ENCODE results near the gene HNRNPA2B1.

HNRNPA2B1 gene

GRCh38 chr7:26233902-26234511 lies 33.5 kb upstream of the HNRNPA2B1 start:
- H3K27ac ChIP-seq = no peak overlapping the region
- H3K4me3 ChIP-seq (ENCODE audit: low read depth, low read length) = no peak overlapping the region
- no peaks in the 10 kb centered on the region for H3K27me3 ChIP-seq (ENCODE audit: insufficient read depth, low read depth, severe bottlenecking)
- no peaks in the 10 kb centered on the region for H3K36me3 ChIP-seq
- no peaks in the 10 kb centered on the region for H3K9me3 ChIP-seq (ENCODE audit: severe bottlenecking)
- TF ChIP-seq, protein P1, sequence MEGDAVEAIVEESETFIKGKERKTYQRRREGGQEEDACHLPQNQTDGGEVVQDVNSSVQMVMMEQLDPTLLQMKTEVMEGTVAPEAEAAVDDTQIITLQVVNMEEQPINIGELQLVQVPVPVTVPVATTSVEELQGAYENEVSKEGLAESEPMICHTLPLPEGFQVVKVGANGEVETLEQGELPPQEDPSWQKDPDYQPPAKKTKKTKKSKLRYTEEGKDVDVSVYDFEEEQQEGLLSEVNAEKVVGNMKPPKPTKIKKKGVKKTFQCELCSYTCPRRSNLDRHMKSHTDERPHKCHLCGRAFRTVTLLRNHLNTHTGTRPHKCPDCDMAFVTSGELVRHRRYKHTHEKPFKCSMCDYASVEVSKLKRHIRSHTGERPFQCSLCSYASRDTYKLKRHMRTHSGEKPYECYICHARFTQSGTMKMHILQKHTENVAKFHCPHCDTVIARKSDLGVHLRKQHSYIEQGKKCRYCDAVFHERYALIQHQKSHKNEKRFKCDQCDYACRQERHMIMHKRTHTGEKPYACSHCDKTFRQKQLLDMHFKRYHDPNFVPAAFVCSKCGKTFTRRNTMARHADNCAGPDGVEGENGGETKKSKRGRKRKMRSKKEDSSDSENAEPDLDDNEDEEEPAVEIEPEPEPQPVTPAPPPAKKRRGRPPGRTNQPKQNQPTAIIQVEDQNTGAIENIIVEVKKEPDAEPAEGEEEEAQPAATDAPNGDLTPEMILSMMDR (IDR thresholded peaks at IDR 0.05; ENCODE audit: low read depth, low read length) = no peak
- DNase-seq = no peak

DNA sequence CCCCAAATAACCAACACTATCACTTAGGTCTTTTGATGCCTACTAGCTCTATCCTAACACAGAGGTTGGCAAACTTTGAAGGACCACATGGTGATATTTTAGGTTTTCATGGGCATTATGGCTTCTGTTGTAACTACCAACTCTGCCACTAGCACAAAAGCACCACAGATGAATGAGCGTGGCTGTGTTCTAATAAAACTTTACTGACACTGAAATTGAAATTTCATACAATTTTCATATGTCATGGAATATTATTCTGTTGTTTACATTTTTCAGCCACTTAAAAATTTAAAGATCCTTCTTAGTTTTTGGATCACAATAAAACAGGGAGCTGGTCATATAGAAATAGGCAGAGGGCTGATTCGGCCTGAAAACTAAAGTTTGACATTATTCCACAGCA lies 27.4 kb upstream of the HNRNPA2B1 start:
- Histone ChIP-seq H3K9me3 (ENCODE audit: severe bottlenecking) (no peaks in the 10 kb centered on the region), H3K4me3 (ENCODE audit: low read depth, low read length) (no peak overlapping the region), H3K27me3 (ENCODE audit: insufficient read depth, low read depth, severe bottlenecking) (no peaks in the 10 kb centered on the region), H3K36me3 (no peaks in the 10 kb centered on the region), H3K27ac (no peak overlapping the region)
- TF ChIP-seq, protein P1 (IDR thresholded peaks at IDR 0.05; ENCODE audit: low read depth, low read length) = no peak
- no peak for DNase-seq

DNA sequence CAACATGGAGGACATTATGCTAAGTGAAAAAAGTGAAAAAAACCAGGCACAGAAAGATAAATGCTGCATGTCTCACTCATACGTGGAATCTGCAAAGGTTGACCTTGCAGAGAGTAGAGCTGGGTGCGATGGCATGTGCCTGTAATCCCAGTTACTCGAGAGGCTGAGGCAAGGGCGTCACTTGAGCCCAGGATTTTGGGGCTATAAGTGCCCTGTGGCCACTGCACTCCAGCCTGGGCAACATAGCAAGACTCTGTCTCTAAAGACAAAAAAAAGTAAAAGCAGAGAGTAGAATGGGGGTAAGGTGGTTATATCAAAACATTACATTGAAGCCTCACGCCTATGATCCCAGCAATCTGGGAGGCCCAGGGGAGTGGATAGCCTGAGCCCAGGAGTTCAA lies 23.8 kb upstream of the HNRNPA2B1 start:
- Histone ChIP-seq H3K27me3 (ENCODE audit: insufficient read depth, low read depth, severe bottlenecking) (no peaks in the 10 kb centered on the region), H3K36me3 (no peaks in the 10 kb centered on the region), H3K4me3 (ENCODE audit: low read depth, low read length) (no peak overlapping the region), H3K9me3 (ENCODE audit: severe bottlenecking) (no peaks in the 10 kb centered on the region), H3K27ac (no peak overlapping the region)
- TF ChIP-seq, protein P1 (IDR thresholded peaks at IDR 0.05; ENCODE audit: low read depth, low read length) = no peak
- DNase-seq = no peak

GRCh38 chr7:26216049-26216448 lies 15.5 kb upstream of the HNRNPA2B1 start:
- no peak for DNase-seq
- Histone ChIP-seq H3K27me3 (ENCODE audit: insufficient read depth, low read depth, severe bottlenecking) (no peaks in the 10 kb centered on the region), H3K4me3 (ENCODE audit: low read depth, low read length) (no peak overlapping the region), H3K36me3 (peaks cover 14% of the 10 kb centered on the region), H3K9me3 (ENCODE audit: severe bottlenecking) (no peaks in the 10 kb centered on the region), H3K27ac (no peak overlapping the region)
- TF ChIP-seq, protein P1 (IDR thresholded peaks at IDR 0.05; ENCODE audit: low read depth, low read length) = no peak

DNA sequence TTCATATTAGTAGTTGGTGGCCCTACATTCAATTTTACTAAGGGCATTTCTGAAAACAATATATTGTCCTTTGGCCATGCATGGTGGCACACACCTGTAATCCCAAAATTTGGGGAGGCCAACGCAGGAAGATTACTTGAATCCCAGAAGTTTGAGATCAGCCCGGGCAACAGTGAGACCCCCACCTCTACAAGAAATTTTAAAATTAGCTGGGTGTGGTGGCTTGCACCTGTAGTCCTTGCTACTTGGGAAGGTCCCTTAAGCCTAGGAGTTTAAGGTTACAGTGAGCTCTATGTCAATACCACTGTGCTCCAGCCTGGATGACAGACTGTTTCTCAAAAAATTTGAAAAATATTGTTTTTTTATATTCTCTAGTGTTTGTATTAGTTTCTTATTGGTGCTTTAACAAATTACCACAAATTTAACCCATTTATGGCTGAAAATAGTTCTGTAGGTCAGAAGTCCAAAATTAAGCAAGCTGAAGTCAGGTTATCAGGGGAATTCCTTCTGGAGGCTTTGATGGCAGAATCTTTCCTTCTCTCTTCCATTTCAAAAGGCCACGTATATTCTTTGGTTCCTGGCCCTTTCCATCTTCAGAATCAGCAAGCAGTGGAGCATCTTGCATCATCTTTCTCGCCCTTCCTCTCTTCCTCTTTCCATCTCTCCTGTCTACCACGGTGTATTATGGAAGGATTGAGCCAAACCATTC lies 13.4 kb upstream of the HNRNPA2B1 start:
- Histone ChIP-seq H3K36me3 (peaks cover 35% of the 10 kb centered on the region), H3K27ac (no peak overlapping the region), H3K27me3 (ENCODE audit: insufficient read depth, low read depth, severe bottlenecking) (no peaks in the 10 kb centered on the region), H3K4me3 (ENCODE audit: low read depth, low read length) (no peak overlapping the region), H3K9me3 (ENCODE audit: severe bottlenecking) (no peaks in the 10 kb centered on the region)
- no peak for DNase-seq
- TF ChIP-seq, protein P1 (IDR thresholded peaks at IDR 0.05; ENCODE audit: low read depth, low read length) = no peak

All from WERI-Rb-1 (cell line).